ENCODE measurements around the gene UGT1A4. TPM values are rescaled to one million over a fixed set of nuclear protein-coding genes. Genes with fewer than 3 reads are reported as not detected.

UGT1A4 gene
- total RNA-seq, 6 experiments from 2014 or later = not detected

DNA sequence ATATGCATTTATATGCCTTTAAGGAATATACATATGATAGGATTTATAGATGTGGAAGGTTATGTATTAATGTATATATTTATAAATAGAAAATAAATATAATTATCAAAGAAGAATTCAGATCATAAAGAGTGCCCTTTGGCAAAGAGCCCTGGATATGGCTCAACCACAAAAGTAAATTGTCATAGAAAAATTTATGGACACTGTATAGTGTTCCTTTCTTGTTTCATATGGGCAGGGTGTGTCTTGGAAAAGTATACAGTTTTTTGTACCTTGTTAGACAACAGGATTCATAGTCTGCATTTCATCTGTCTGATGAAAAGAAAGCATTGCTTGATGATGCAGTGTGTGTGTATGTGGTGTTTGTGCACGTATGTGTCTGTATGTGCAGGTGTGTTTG, 33.9 kb upstream of the UGT1A4 start:
- Mint-ChIP-seq H3K36me3 (ENCODE audit: low read depth) (no peaks in the 10 kb centered on the region), H3K27ac (no peak overlapping the region), H3K27me3 (ENCODE audit: insufficient read depth) (peaks cover 5% of the 10 kb centered on the region; the same call in 1 of the 2 replicates), H3K4me3 (no peak overlapping the region), H3K9me3 (peaks cover 18% of the 10 kb centered on the region), H3K4me1 (ENCODE audit: low read depth) (no peaks in the 10 kb centered on the region)
- no peak for DNase-seq
- TF ChIP-seq, protein P1, sequence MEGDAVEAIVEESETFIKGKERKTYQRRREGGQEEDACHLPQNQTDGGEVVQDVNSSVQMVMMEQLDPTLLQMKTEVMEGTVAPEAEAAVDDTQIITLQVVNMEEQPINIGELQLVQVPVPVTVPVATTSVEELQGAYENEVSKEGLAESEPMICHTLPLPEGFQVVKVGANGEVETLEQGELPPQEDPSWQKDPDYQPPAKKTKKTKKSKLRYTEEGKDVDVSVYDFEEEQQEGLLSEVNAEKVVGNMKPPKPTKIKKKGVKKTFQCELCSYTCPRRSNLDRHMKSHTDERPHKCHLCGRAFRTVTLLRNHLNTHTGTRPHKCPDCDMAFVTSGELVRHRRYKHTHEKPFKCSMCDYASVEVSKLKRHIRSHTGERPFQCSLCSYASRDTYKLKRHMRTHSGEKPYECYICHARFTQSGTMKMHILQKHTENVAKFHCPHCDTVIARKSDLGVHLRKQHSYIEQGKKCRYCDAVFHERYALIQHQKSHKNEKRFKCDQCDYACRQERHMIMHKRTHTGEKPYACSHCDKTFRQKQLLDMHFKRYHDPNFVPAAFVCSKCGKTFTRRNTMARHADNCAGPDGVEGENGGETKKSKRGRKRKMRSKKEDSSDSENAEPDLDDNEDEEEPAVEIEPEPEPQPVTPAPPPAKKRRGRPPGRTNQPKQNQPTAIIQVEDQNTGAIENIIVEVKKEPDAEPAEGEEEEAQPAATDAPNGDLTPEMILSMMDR (IDR thresholded peaks at IDR 0.05) = no peak

DNA sequence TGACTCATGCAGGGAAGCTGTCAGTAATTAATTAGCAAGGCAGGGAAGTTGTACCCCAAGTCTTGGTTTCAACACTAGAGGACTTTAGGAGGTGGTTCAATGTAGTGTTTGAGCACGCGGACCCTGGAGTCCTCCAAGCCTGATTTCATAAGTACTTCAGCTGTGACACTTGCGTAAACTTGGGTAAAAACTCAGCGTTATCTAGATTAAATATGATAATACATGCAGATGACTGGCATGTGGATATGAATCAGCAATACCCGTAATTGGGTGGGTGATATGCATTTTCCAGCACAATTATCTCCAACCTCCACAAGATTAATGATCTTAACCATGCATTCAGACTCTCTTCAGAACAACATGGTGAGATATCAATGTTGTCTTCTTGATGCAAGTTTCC, 31.6 kb upstream of the UGT1A4 start:
- no peaks in the 10 kb centered on the region for H3K36me3 Mint-ChIP-seq (ENCODE audit: low read depth)
- no peak overlapping the region for H3K4me3 Mint-ChIP-seq
- DNase-seq = no peak
- TF ChIP-seq, protein P1 (IDR thresholded peaks at IDR 0.05) = no peak
- H3K9me3 Mint-ChIP-seq = peaks cover 8% of the 10 kb centered on the region
- H3K27me3 Mint-ChIP-seq (ENCODE audit: insufficient read depth) = peaks cover 7% of the 10 kb centered on the region; the same call in 1 of the 2 replicates
- H3K4me1 Mint-ChIP-seq (ENCODE audit: low read depth) = peaks cover 4% of the 10 kb centered on the region; the same call in 1 of the 2 replicates
- H3K27ac Mint-ChIP-seq = no peak overlapping the region

DNA sequence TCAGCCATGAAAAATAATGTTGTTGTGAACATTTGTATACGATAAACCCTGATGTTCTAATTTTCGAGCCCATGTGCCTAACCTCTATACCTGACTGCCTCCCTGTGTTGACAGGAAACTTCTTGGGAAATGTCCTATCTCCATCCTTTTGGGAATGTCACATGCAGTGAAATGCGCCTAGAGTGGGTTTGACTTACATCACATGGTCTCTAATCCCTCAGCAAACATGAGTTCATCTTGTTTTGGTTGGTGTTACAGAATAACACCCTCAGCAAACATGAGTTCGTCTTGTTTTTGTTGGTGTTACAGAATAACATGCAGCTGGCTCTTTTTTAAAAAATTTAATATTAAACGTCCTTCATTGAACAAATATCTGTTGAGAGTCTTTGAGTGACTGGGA, 30.2 kb upstream of the UGT1A4 start:
- no peak for DNase-seq
- Mint-ChIP-seq H3K27me3 (ENCODE audit: insufficient read depth) (peaks cover 9% of the 10 kb centered on the region; the same call in 1 of the 2 replicates), H3K4me3 (no peak overlapping the region), H3K4me1 (ENCODE audit: low read depth) (peaks cover 4% of the 10 kb centered on the region; the same call in 1 of the 2 replicates), H3K9me3 (peaks cover 8% of the 10 kb centered on the region), H3K36me3 (ENCODE audit: low read depth) (no peaks in the 10 kb centered on the region), H3K27ac (no peak overlapping the region)
- TF ChIP-seq, protein P1 (IDR thresholded peaks at IDR 0.05) = no peak

DNA sequence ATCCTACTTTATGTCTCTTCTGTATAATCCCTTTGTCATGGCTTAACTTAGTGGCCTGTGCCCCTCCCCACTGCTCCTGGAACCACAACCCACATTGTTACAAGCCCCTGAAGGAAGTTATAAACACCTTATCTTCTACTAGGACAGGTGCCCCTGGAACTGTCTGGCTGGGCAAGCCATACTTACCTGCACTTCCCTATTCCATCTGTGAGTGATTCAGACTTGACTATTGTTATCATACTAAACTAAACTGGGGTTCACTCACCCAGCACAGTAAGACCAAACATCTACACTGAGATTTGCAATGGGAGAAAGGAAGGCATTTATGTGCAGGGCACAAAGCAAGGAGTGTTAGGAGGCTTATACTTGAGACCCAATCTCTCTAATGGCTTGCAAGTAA, 29.5 kb upstream of the UGT1A4 start:
- H3K27ac Mint-ChIP-seq = no peak overlapping the region
- H3K27me3 Mint-ChIP-seq (ENCODE audit: insufficient read depth) = peaks cover 9% of the 10 kb centered on the region; the same call in 1 of the 2 replicates
- DNase-seq = no peak
- H3K4me1 Mint-ChIP-seq (ENCODE audit: low read depth) = peaks cover 4% of the 10 kb centered on the region; the same call in 1 of the 2 replicates
- TF ChIP-seq, protein P1 (IDR thresholded peaks at IDR 0.05) = no peak
- no peaks in the 10 kb centered on the region for H3K36me3 Mint-ChIP-seq (ENCODE audit: low read depth)
- no peak overlapping the region for H3K4me3 Mint-ChIP-seq
- H3K9me3 Mint-ChIP-seq = peaks cover 8% of the 10 kb centered on the region

DNA sequence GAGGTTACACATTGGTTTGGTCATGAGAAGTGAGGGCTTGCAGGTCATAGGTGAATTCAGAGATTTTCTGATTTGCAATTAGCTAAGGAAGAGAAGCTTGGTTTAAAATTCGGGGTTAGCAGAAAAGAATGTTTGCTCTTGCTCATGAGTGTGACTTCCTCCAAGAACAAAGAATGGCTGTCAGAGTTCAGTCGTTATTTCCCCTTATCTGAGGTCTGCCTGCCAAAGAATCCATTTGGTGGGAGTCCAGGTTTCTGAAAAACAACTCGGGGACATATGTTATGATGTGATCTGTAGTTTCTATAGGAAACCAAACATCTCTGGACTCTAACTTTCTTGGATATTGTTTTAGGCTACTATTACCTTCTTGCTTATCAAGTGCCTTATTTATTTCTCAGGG, 29.0 kb upstream of the UGT1A4 start:
- Mint-ChIP-seq H3K36me3 (ENCODE audit: low read depth) (no peaks in the 10 kb centered on the region), H3K27ac (no peak overlapping the region), H3K9me3 (peaks cover 8% of the 10 kb centered on the region), H3K4me1 (ENCODE audit: low read depth) (peaks cover 4% of the 10 kb centered on the region; the same call in 1 of the 2 replicates), H3K4me3 (no peak overlapping the region), H3K27me3 (ENCODE audit: insufficient read depth) (peaks cover 9% of the 10 kb centered on the region; the same call in 1 of the 2 replicates)
- no peak for DNase-seq
- TF ChIP-seq, protein P1 (IDR thresholded peaks at IDR 0.05) = no peak
